HG03159 (cell line): Measurements from ENCODE around the gene TCF4.

Source experiments
- ATAC-seq: cut with Tn5 transposase; IDR thresholded peaks from one replicate; pipeline ENCODE4 v1.9.1; 2021; ENCODE audit warnings: mild to moderate bottlenecking, moderate library complexity; ENCODE audit not compliant: unreplicated experiment

The TCF4 gene

GRCh38 chr18:55396267-55396905 is 191.6 kb downstream of the TCF4 start:
- no peak for ATAC-seq

GRCh38 chr18:55395799-55396198 is 192.2 kb downstream of the TCF4 start:
- ATAC-seq, result no peak

GRCh38 chr18:55390898-55391297 is 197.1 kb downstream of the TCF4 start:
- no peak for ATAC-seq

GRCh38 chr18:55387139-55387984 is 200.6 kb downstream of the TCF4 start:
- ATAC-seq, result no peak

- ATAC-seq, result no peak
Measured at GRCh38 chr18:55386545-55386944, 201.4 kb downstream of the TCF4 start.

GRCh38 chr18:55385770-55386169 is 202.2 kb downstream of the TCF4 start:
- no peak for ATAC-seq

- no peak for ATAC-seq
Measured at GRCh38 chr18:55384551-55385275, 203.3 kb downstream of the TCF4 start.

GRCh38 chr18:55384115-55384514 is 203.9 kb downstream of the TCF4 start:
- no peak for ATAC-seq

- no peak for ATAC-seq
Measured at GRCh38 chr18:55382277-55382805, 205.7 kb downstream of the TCF4 start.

- ATAC-seq, result no peak
Measured at GRCh38 chr18:55381277-55381676, 206.7 kb downstream of the TCF4 start.

GRCh38 chr18:55380589-55380988 is 207.4 kb downstream of the TCF4 start:
- ATAC-seq, result no peak

- peak; percentile 94 for ATAC-seq
Measured at GRCh38 chr18:55376387-55376786, 211.6 kb downstream of the TCF4 start.

- no peak for ATAC-seq
Measured at GRCh38 chr18:55375930-55376329, 212.1 kb downstream of the TCF4 start.

GRCh38 chr18:55374741-55375140 is 213.3 kb downstream of the TCF4 start:
- ATAC-seq, result no peak

GRCh38 chr18:55372209-55372608 is 215.8 kb downstream of the TCF4 start:
- ATAC-seq, result no peak

GRCh38 chr18:55370936-55371335 is 217.1 kb downstream of the TCF4 start:
- ATAC-seq, result no peak

GRCh38 chr18:55369346-55369745 is 218.6 kb downstream of the TCF4 start:
- ATAC-seq, result no peak

GRCh38 chr18:55365342-55365741 is 222.7 kb downstream of the TCF4 start:
- no peak for ATAC-seq

GRCh38 chr18:55362303-55362702 is 225.7 kb downstream of the TCF4 start:
- ATAC-seq, result no peak

- no peak for ATAC-seq
Measured at GRCh38 chr18:55361492-55362250, 226.3 kb downstream of the TCF4 start.

GRCh38 chr18:55360061-55360460 is 227.9 kb downstream of the TCF4 start:
- no peak for ATAC-seq
